NCI-H187 (cell line): ENCODE measurements around the gene HOATZ.

Experiments used
- DNase-seq, 2 experiments: peaks; one replicate each; lab custom pipeline; 2025; lab: John Stamatoyannopoulos, UW

Gene HOATZ

DNA sequence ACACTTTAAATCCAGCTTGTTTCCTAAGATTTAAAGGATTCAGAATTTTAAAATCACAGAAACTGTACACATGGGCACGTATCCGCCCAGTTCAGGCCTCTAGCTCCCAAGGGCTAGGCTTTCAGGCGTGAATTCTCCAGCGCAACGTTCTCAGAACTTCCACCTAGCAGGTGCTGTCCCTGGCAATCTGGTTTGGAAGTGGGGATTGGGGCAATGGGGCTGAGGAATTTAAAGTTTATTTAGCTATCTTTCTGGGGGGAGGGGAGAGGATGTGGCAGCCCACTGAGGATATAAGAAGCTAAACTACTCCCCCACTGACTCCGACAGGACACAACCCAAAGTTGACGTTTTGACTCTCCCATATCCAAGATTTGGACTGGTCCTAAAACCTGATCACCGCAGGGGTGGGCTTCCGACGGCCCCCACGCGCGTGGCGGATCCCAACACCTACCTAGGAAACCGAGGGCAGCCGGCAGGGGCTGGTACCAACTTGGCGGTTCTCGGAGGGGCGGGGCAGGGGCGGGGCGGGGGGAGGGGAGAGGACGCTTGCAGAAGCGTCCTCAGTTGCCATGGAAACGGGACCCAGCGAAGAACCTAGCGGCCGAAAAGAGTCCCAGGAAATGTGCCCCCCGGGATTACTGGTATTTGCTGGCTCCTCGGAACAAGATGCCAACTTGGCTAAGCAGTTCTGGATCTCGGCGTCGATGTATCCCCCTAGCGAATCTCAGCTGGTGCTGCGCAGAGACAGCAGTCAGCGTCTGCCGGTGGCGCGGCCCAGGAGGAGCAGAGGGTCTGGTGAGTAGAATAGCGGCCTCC, at the start of gene HOATZ:
HOATZ (plus strand) TSS at position 563 of the 816 bp plus-strand sequence; CDS start at position 570, 7 bp downstream.
- no peak for DNase-seq

DNA sequence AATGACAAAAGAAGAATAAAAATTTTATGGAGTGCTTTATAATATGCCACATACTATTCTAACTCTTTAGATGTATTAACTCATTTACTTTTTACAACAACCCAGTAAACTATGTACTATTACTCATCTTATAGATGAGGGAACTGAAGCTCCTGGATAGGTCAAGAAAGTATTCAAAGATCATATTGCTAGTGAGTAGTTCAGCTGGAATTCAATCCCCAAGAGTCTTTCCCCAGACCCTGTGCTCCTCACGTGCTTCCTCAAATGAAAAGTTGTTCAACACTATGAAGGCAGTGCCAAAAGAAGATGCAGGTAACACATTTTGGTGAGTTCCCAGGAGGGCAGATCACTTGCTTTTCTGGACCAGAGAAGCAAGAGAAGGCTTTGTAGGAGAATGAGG, 49.2 kb upstream of the HOATZ start:
- DNase-seq = no peak

DNA sequence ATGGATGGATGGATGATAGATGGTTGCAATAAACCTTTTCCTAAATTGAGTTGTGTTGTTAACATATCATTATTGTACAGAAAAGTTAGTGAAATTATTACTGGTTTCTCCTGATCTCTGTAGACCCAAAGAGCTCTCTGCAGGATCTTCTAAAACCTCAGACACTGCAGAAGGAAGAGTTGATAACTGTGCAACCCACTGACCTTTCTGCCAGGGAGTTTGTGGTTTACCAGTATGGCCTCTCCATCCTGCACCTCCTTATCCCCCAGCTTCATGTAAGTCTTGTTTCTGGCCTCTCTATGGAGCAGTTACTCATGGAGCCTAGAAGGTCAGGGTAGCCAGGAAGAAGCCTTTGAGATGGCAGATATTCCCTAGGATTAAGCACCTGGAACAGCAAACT, 48.0 kb upstream of the HOATZ start:
- no peak for DNase-seq

DNA sequence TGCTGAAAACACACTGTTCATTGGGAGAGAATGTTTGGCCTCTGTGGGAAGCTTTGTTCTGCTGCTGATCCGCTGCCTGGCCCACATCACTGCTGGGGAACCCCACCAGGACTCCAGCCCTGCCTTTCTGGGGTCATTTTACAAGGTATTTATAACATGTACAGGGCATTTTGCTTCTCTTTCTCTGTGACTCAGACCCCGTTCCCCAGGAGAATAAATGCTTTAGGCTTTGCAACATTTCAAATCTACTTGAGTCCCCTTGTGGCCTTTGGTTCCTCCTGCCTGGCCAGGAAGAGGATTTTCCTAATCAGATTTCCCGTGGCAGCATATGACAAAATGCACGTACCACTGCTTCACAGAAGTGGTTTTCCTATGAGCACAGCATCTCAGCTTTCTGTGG, 45.4 kb upstream of the HOATZ start:
- no peak for DNase-seq

DNA sequence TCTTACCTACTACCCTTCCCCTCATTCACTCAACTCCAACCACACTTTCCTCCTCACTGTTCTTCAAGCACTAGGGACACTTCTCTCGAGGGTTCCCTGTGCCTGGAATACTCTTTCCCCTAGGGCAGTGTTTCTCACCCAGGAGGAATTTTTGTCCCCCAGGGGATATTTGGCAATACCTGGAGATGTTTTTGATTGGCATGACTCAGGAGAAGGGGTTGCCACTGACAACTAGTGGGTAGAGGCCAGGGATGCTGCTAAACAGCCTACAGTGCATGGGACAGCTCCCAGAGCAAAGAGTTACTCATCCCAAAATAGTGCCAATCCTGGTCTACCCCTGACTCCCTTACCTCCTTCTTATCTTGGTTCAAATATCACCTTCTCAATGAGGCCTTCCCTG, 42.4 kb upstream of the HOATZ start:
- no peak for DNase-seq

DNA sequence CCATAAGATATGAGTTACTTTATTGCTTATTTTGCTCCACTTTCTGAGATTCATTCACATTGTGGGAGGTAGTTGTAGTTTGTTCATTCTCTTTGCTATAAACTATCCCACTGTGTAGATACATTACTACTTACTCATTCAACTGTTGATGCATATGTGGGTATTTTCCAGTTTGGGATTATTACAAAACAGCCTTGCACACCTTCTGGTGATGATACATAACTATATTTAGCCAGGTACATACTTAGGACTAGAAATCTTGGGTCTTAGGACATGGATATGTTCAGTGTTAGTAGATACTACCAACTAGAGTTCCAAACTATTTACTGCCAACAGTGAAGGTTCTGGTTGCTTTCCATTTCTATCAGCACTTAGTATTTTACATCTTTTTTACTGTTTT, 40.1 kb upstream of the HOATZ start:
- DNase-seq = no peak

DNA sequence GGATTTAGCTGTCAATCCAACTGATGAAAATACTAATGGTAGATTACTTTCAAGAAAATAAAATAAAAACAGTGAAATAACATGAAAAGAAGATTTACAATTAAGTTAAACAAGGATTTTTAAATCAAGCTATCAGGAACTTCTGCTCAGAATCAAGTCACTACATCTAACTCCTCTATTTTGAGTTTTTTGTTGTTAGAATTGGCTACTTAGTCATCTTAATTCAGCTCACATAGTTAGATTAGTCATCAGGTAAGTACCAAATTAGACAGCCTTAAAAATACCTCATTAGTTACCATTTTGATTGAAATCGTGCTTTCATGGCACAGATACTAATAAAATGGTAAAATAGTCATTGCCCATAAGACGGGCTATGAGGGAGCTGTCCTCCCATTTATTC, 38.2 kb upstream of the HOATZ start:
- no peak for DNase-seq

DNA sequence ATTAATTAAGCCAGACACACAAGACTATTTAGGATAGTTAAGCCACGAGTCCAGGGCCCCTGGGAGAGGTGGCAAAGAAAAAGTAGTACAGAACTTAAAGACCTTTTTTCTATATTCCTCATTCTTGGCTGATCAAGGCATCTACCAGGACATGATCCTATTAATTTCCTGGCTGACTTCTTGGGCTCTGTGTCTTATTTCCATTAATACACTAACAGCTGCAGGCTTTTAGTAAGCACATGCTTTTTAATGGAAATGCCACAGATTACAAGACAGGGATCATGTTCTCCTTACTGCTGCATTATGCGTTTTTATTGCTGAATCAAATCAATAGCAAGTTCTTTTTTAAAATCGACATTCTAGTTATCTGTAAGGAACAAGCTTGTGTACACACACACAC, 37.6 kb upstream of the HOATZ start:
- no peak for DNase-seq

DNA sequence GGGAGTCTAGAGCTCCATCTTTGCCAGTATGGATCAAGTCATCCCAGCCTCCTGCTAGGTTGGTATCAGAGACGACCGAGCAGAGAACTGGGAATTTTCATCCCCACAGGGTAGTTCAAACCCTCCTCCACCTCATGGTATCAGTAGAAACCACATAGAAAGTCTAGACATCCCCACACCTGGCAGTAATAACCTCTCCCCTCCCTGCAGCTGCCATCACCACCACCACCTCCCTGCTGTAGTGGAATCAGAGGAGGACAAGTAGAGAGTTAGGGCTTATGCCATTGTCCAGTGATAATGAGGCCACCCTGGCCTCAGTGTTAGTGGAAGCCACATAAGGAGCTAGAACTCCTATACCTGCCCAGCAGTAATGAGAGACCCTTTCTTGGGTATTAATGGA, 36.7 kb upstream of the HOATZ start:
- DNase-seq = no peak

DNA sequence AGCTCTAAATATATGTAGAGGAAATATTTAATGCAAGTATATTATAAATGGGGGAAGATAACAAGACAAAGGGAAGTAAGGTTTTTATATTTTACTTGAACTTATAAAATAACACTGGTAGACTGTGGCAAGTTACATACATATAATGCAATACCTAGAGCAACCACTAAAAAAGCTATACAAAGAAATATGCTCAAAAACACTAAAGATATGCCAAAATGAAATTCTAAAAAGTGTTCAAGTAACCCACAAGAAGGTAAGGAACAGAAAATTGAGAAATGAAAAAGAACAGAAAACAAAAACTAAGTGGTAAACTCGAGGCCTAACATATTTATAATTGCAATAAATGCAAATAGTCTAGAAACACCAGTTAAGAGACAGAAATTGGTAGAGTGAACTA, 34.9 kb upstream of the HOATZ start:
- no peak for DNase-seq

DNA sequence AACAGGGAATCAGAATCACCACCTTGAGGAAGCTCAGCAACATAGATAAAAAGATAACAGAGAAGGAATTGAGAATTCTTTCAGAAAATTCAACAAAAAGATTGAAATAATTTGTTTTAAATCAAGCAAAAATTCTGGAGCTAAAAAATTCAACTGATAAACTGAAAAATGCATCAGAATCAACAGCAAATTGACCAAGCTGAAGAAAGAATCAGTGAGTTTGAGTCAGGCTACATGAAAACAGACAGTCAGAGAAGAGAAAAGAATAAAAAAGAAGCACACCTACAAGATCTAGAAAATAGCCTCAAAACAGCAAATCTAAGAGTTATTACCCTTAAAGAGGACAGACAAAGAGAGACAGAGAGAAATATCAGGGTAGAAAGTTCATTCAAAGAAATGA, 31.1 kb upstream of the HOATZ start:
- DNase-seq = no peak

DNA sequence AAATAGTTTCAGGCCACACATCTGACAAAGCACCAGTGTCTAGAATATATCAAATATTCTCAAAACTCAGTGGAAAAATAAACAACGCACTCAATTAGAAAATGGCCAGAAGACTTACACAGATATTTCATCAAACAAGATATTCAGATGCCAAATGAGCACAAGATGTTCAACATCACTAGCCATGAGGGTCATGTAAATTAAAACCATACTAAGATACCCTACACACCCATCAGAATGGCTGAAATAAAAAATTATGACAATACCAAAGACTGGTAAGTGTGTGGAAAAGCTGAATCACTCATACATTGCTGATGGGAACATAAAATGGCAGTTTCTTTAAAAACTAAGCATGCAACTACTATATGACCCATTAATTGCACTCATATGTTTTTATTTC, 24.1 kb upstream of the HOATZ start:
- DNase-seq = no peak

DNA sequence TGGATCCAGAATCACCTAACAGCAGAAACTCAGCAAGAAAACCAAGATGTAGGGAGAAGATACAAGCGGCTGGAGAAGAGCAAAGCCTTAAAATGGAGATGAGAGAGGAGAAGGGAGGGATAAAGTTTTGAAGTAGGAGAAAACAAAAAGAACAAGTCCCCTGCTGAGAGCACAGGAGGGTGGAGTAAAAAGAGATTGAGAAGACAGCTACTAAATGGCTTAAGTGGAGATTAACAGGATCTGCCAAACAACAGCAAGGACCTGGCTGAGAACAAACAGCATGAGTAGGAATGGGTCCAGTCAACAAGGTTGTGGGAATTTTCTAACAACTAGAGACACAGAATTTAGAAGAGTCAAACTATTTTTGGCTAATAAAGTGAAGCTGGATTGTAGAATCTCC, 20.5 kb upstream of the HOATZ start:
- no peak for DNase-seq

DNA sequence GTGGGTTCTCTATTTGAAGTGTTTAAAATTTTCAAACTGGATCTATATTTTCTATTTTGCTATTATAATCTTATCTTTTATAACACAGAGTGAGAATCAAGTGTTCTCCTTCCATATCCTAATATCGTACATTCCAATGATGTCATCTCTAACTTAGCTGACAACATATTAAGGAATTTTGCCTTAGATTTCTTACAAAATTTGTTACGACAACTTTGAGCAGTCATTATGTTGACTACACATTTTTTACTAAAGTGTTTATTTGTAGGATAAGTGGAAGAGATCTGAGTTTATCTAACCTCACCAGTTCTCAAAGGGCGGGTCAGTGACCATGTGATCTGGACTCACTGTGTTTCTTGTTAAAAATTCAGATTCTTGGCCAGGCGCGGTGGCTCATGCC, 15.1 kb upstream of the HOATZ start:
- DNase-seq = no peak

DNA sequence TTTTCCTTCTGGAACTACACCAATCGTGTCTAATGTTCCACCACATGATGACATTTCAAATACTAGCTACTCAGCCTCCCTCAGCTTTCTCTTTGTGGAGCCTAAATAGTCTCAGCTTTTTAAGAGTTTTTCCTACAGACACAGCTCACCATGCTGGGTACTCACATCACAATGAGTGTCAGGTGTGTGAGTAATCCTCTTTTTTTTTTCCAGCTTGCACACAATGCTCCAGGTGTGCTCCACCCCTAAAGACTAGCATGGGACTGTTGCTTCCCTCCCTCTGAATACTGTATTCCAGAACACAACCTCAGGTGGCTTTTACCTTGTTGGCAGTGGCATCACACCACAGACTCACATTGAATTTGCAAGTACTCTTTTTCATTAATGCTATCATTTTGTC, 14.1 kb upstream of the HOATZ start:
- no peak for DNase-seq

DNA sequence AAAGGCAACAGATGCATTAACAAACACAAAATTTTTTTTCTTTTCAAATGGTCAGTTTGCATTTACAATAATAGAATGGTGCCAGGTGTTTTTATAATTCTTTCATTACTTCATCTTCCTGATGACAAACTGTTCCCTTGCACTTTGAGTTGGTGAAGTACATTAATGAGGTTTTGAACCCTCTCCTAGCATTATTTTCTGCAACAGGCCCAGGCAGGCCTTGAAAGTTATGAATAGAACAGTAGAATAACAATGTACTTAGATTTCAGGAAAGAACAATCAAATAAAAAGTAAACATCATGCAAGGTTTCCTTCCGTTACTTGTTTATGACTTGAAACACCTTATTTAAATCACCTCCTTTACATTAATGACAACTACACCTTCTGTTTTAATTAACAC, 12.0 kb upstream of the HOATZ start:
- DNase-seq = no peak

DNA sequence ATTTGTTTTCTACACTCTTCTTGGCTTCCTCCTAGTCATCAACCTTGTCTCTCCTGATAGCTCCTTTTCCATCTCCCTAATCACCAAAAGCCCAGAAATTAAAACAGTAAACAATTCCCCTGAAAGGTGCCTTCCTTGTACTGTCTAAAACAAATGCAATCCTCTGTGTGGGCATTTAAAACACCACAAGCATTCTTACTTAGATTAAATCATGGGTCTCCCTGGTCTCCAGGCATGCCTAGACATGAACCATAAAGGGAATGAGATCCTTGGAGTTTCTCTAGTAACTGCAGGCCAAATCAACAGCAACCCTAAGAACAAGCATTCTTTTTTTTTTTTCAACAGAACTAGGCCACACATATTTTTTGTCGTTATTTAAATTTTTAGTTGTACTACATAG, 4.3 kb upstream of the HOATZ start:
- DNase-seq = no peak

DNA sequence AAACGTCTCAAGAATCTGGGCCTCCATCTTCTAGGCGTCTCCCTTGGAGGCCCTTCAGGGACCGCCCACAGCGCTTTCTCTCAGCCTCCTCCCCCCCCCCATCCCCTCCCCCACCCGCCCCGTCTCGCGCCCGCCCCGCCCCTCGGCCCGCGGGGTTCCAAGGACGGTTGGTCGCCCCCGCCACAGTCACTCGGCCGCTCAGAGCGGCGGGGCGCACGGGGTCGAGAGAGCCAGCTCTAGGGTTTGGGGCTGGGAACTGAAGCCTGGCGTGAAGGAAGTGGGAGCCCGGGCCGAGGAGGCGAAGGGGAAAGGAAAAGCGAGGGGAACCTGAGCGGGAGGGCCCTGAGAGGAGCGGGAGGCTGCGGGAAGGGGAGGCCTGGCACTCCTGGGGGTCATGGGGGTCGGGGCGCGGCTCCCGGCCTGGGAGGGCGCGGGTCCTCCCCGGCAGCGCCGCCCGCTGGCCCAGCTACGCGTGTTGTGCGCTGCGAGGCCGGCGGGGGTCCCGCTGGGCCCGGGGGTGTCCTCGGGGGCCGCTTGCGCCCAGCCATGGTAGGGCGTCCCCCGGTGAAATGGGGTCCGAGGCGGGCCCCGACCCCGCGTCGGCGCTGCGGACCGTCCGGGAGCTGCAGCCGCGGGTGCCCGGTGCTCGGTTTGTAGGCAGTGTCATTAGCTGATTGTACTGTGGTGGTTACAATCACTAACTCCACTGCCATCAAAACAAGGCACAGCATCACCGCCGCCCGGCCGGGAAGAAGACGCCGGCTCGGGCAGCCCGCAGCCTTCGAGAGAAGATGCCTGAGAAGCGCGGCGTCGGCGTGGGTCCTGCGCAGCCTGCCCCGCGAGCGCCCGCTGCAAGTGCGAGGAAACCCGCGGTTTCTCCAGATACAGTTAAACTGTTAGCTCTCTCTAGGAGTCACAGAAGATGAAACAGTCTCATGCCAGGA, 2.0 kb upstream of the HOATZ start, which contains the start of gene BTG4:
BTG4 (minus strand) TSS at position 91 of the 944 bp plus-strand sequence. CDS start 13,610 bp downstream, outside the sequence.
- no peak for DNase-seq

DNA sequence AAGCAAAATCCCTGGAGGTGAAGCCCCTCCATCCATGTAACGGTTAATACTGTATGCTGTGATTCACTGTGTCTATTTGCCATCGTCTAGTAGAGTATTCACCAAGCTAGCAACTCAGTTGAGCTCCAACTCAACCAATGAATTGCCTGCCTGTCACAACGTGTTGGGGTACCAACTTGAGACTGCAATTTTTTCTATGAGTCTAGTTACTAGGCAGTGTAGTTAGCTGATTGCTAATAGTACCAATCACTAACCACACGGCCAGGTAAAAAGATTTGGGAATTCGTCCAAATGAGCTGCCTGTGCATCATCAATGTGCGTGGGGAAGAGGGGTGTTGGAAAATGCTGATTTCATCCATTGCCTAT, 1.4 kb upstream of the HOATZ start:
- no peak for DNase-seq

DNA sequence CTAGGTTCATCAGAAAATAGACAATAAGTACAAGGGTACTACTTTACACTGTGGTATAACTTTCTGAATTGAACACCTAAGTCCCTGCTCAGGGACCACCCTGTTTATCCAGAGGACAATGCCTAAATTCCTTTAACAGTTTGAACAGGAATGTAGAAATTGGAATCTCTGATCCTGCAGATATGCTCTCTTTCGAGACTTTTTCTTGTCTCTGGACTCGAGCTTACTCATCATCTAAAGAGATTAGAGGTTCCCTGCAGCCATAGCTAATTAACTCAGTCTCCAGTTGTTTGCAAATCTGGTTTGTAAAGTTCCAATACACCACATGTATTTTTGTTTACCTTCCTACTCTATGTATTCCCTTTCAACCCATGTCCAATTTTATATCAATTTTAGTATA, 1.0 kb downstream of the HOATZ start:
- DNase-seq = no peak

DNA sequence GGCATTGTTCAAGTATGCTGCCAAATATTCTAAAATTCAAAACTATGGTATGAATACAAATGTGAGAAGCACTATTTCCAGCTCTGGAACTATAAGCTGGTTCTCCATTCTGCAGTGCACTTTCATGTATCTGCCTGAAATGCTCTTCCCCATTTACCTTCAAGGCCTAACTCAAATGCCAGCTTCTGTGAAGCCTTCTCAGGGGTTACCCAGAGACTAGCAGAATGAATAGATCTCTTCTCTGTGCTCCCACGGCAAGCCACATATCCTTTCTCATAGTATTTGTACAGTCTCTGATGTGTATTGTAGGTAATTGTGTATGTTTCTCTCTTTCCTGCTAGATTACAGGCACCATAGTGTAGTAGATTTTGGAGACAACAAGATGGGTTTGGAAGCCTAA, 4.1 kb downstream of the HOATZ start:
- no peak for DNase-seq

DNA sequence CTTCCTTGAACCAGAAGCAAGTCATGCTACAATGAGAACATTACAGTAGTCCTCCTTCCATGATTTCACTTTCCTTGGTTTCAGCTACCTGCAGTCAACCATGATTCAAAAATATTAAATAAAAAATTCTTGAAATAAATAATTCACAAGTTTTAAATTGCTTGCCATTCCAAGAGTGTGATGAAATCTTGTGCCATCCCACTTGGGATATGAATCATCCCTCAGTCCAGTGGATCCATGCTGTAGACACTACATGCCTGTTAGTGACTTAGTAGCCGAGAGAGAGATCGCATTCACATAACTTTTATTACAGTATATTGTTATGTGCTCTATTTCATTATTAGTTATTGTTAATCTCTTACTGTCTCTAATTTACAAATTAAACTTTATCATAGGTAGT, 6.0 kb downstream of the HOATZ start:
- no peak for DNase-seq

DNA sequence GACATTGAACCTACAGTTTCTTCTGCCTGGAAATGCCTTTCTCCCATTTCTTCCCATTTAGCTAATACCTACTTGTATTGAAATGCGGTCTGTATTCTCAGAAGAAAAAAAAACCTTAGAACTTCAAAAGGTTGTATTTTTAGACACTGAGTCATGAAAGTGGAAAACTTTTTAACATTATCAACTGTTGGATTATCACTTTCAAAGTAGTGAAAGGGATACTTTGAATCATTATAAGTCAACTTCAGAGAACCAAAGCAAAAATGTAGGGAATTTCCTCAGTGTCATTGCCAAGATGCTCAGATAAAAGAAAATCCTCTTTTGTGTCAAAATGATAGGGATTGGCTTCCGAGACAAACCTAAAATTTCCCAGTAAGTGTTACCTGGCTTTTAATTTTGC, 6.6 kb downstream of the HOATZ start:
- DNase-seq = no peak
